ENCODE measurements around the gene SMS.

The SMS gene

DNA sequence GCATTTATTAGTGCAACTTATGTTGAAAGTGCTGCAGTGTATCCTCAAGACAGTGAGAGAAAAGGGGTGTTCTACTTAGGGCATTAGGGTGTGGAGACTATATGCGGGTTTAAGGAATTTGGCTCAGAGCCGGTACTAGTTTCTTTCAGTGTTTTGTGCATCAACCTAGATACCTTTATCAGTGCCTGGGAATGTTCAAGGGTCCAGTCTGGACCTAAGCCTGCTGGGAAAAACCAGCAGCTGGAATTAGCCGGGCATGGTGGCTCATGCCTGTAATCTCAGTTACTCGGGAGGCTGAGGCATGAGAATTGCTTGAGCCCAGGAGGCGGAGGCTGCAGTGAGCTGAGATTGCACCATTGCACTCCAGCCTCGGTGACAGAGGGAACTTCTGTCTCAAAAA, 99.0 kb downstream of the SMS start:
- DNase-seq (ENCODE audit: low read depth): no peak

GRCh38 chrX:22040184-22040583, 99.7 kb downstream of the SMS start:
- DNase-seq (ENCODE audit: low read depth): no peak

- no peak for DNase-seq (ENCODE audit: low read depth)
Measured at GRCh38 chrX:22041907-22042530, 101.5 kb downstream of the SMS start.

GRCh38 chrX:22043872-22044271, 103.4 kb downstream of the SMS start:
- DNase-seq (ENCODE audit: low read depth): no peak
